ENCODE data around the gene TCEAL5. TPM values are rescaled to one million over a fixed set of nuclear protein-coding genes. Genes with fewer than 3 reads are reported as not detected.
"Not testable (repeated sequence)": the region's sequence is repeated elsewhere in the genome, so short reads cannot be mapped to it uniquely, and the experiment has no call there.

TCEAL5 gene
- not detected in 2 replicates for total RNA-seq (2014; rRNA removed; shearing (Covaris generic))

DNA sequence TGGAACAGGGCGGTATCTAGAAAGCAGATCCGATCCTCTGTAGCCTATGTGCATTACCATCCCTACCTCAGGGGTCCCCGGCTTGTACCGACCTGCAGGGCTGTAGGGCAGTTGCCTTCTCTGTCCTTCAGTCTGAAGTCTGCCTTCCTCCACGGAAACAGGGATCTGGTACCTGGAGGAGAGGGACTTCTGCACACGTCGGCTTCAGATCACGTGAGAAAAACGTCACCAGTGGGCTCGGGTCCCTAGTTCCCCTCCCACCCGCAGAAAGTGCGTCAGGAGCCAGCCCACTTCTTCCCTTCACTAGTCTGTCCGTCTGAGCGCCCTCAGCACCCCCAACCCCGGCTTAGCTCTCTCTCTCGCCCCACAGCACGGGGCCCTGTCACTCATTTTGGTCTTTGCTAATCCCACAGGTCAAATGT is at the start of gene TCEAL5:
TCEAL5 (minus strand) TSS at position 170 of the 422 bp plus-strand sequence. CDS start 2,187 bp downstream, outside the sequence.
- Histone ChIP-seq H3K4me3 (no peak within 1 kb of the TSS), H3K9me3 (replicated peaks) (no peaks in the 10 kb centered on the region), H3K36me3 (no peaks in the 10 kb centered on the region), H3K4me1 (no peaks in the 10 kb centered on the region), H3K27me3 (no peaks in the 10 kb centered on the region), H3K27ac (no peak within 1 kb of the TSS)
- no peak for DNase-seq

DNA sequence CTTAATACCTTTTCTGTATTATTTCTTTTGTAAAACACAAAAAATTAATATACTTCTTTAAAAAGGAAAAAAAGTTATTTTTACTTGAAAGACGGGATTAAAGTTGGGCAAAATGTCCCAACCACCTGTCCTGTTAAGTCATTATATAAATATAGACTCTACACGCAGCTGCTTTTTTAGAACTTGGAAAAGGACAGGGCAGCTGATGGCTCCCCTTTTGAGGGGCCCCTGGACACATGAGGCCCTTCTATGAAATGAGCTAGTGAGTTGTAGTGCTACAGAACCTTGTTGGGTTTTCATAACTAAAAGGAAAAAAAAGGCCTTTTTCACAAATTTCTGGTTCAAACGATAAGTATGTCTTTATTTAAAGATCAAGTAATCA is 34.8 kb upstream of the TCEAL5 start:
- DNase-seq, result peak; percentile 43 to 61
- peak overlapping the region; percentile 33 for H3K4me3 ChIP-seq
- peaks cover 9% of the 10 kb centered on the region; the same call in 1 of the 2 replicates for H3K4me1 ChIP-seq
- H3K9me3 ChIP-seq (replicated peaks), result no peaks in the 10 kb centered on the region
- no peaks in the 10 kb centered on the region for H3K27me3 ChIP-seq
- no peaks in the 10 kb centered on the region for H3K36me3 ChIP-seq
- H3K27ac ChIP-seq, result peak overlapping the region; percentile 52

DNA sequence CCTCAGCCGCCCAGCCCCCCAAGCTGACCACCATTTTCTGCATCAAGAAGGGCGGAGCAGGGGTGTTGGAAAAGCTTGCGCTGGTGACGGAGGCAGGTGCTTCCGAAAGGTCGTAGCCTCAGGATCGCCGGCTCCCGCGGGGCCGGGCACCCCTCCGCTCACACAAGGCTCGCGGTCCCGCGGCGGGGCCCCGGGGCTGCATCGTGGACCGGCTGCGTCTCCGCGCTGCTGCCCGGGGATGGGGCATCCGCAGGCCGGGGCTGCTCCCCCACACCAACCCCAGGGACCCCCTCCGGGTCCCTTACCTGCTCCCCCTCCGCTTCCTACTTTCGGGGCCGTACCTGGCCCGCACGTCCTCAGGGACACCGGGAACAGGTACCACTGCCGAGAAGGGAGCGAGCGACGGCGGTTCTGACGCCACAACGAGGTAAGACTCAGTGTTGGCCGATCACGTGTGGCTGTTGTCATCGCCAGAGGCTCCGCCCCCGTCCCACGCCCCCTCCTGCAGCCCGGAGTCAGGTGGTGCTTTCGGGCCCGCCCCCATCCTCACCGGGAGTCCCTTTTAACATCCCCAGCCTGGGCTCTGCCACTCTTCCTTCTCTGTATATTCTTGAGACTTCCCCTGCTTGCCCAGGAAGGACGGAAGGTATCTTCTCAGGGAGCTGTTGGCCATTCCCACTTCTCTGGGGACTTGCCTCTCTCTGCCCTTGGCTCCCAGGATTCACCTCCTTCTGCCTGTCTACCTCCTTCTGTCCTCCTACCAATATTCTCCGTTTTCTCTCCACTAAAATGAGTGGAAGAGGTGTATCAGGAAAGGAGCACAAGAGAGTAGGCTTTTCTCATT is 34.2 kb upstream of the TCEAL5 start, which contains the start of gene BEX2:
BEX2 (minus strand) TSS at position 436 of the 844 bp plus-strand sequence. CDS start 1,014 bp downstream, outside the sequence.
- peak within 1 kb of the TSS; percentile 52 for H3K27ac ChIP-seq
- H3K9me3 ChIP-seq (replicated peaks), result no peaks in the 10 kb centered on the region
- peak in 1 of 2 experiments; percentile 17 for DNase-seq
- peak within 1 kb of the TSS; percentile 33 for H3K4me3 ChIP-seq
- peaks cover 9% of the 10 kb centered on the region; the same call in 1 of the 2 replicates for H3K4me1 ChIP-seq
- no peaks in the 10 kb centered on the region for H3K36me3 ChIP-seq
- no peaks in the 10 kb centered on the region for H3K27me3 ChIP-seq

DNA sequence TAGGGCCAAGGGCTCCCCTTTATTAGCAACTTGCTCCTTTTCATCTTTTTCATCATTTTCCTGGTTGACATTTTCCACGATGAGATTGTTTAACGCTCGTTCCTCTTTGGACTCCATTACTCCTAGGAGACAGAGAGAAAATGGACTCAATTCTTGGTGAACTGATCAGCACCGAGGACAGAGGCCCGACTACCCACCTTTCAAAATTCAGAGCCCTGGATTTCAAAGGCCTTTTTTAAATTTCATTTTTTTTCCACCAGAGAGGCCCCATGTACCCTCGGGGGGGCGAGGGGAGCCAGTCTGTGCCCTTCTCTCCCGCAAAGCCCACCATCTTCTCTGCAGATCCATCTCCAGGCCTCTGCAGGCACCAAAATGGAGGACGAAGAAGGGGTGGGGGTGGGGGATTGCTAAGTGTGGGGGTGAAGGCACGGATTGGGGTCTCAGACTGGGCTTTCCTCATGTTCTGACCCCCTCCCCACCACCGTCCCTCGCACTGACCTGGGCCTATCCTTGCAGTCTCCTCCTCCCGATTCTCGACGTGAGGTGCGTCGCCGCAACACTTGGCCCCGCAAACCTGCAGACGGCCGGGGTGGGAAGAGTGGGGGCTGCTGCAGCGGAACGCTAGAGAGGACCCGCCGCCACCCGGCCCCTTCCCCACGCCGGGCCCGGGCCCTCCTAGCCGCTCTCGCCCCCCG is 33.5 kb upstream of the TCEAL5 start:
- Histone ChIP-seq H3K27me3 (no peaks in the 10 kb centered on the region), H3K27ac (no peak overlapping the region), H3K9me3 (replicated peaks) (no peaks in the 10 kb centered on the region), H3K4me1 (peaks cover 9% of the 10 kb centered on the region; the same call in 1 of the 2 replicates), H3K4me3 (no peak overlapping the region), H3K36me3 (no peaks in the 10 kb centered on the region)
- no peak for DNase-seq

- not testable (repeated sequence) for H3K27me3 ChIP-seq; DNase-seq; H3K4me1 ChIP-seq; H3K27ac ChIP-seq; H3K36me3 ChIP-seq; H3K4me3 ChIP-seq; H3K9me3 ChIP-seq (replicated peaks)
Observed at GRCh38 chrX:103305666-103306065, 29.1 kb upstream of the TCEAL5 start.

GRCh38 chrX:103304705-103305104 is 28.2 kb upstream of the TCEAL5 start:
- no peak for DNase-seq
- Histone ChIP-seq H3K27me3 (no peaks in the 10 kb centered on the region), H3K4me1 (no peaks in the 10 kb centered on the region), H3K36me3 (no peaks in the 10 kb centered on the region), H3K9me3 (replicated peaks) (no peaks in the 10 kb centered on the region), H3K4me3 (no peak overlapping the region), H3K27ac (no peak overlapping the region)

DNA sequence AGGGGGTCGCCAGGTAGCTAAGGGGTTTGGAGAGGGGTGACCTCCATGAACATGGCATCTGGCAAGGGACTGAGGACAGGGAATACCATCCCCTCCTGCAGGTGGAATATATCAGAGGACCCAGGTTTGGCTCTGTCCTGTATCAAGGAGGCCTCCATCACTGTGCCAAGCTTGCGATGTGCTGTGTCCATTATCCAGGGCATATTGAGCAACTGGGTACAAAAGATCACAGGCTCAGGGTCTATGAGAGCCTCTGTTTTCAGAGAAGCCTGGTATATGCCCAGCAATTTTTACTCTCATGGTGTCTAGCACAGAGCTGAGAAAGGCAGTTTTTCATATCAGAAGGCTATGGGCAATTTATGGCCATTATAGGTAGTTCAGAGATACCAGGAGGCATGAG is 16.6 kb upstream of the TCEAL5 start:
- no peak for DNase-seq
- H3K4me3 ChIP-seq, result no peak overlapping the region
- no peaks in the 10 kb centered on the region for H3K4me1 ChIP-seq
- no peaks in the 10 kb centered on the region for H3K9me3 ChIP-seq (replicated peaks)
- no peak overlapping the region for H3K27ac ChIP-seq
- no peaks in the 10 kb centered on the region for H3K27me3 ChIP-seq
- no peaks in the 10 kb centered on the region for H3K36me3 ChIP-seq

DNA sequence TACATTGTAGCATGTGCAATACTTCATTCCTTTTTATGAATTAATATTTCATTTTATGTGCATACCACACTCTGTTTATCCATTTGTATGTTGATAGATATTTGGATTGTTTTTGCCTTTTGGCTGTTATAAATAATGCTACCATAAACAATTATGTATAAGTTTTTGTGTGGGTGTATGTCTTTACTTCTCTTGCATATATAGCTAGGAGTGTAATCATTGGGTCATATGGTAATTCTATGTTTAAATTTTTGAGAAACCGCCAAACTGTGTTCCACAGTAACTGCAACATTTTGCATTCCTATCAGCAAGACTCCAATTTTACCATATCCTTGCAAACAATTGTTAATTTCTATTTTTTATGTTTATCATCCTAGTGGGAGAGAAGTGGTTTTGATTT is 3.1 kb upstream of the TCEAL5 start:
- Histone ChIP-seq H3K27me3 (no peaks in the 10 kb centered on the region), H3K36me3 (no peaks in the 10 kb centered on the region), H3K9me3 (replicated peaks) (no peaks in the 10 kb centered on the region), H3K4me3 (no peak overlapping the region), H3K27ac (no peak overlapping the region), H3K4me1 (no peaks in the 10 kb centered on the region)
- DNase-seq, result no peak

- no peak for DNase-seq
- Histone ChIP-seq H3K4me3 (no peak overlapping the region), H3K27ac (no peak overlapping the region), H3K9me3 (replicated peaks) (no peaks in the 10 kb centered on the region), H3K36me3 (no peaks in the 10 kb centered on the region), H3K27me3 (no peaks in the 10 kb centered on the region), H3K4me1 (no peaks in the 10 kb centered on the region)
Observed at GRCh38 chrX:103275947-103276567, 493 bp downstream of the TCEAL5 start.

DNA sequence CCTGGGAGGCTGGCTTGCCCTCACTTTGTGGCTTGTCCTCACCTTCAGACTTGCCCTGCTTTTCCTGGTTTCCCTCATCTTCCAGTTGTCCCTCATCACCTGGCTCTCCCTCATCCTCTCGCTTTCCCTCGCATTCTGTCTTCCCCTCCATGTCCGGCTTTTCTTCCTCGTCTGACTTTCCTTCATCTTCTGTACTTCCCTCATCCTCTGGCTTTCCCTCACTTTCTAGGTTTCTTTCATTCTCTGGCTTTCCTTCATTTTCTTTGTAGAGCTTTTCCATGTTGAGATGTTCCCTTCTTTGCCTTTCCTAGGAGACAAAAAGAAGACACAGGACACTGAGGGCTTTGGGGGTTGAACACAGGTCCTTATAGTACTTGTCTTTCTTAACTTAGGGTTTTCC is 2.3 kb downstream of the TCEAL5 start:
- Histone ChIP-seq H3K27me3 (no peaks in the 10 kb centered on the region), H3K27ac (no peak overlapping the region), H3K4me3 (no peak overlapping the region), H3K36me3 (no peaks in the 10 kb centered on the region), H3K9me3 (replicated peaks) (no peaks in the 10 kb centered on the region), H3K4me1 (no peaks in the 10 kb centered on the region)
- DNase-seq, result no peak

- no peak for DNase-seq
- H3K4me1 ChIP-seq, result no peaks in the 10 kb centered on the region
- H3K9me3 ChIP-seq (replicated peaks), result no peaks in the 10 kb centered on the region
- H3K27ac ChIP-seq, result no peak overlapping the region
- no peaks in the 10 kb centered on the region for H3K27me3 ChIP-seq
- H3K36me3 ChIP-seq, result peaks cover 3% of the 10 kb centered on the region
- no peak overlapping the region for H3K4me3 ChIP-seq
Observed at GRCh38 chrX:103258275-103258674, 18.3 kb downstream of the TCEAL5 start.

- no peaks in the 10 kb centered on the region for H3K4me1 ChIP-seq
- no peaks in the 10 kb centered on the region for H3K9me3 ChIP-seq (replicated peaks)
- no peak for DNase-seq
- H3K27me3 ChIP-seq, result no peaks in the 10 kb centered on the region
- no peak overlapping the region for H3K4me3 ChIP-seq
- H3K36me3 ChIP-seq, result peaks cover 6% of the 10 kb centered on the region
- no peak overlapping the region for H3K27ac ChIP-seq
Observed at GRCh38 chrX:103256651-103257050, 19.9 kb downstream of the TCEAL5 start.

- DNase-seq, result peak; percentile 83 to 88
- H3K9me3 ChIP-seq (replicated peaks), result no peaks in the 10 kb centered on the region
- peaks cover 6% of the 10 kb centered on the region for H3K36me3 ChIP-seq
- H3K4me3 ChIP-seq, result peak within 1 kb of the TSS; percentile 82
- no peaks in the 10 kb centered on the region for H3K4me1 ChIP-seq
- H3K27ac ChIP-seq, result peak within 1 kb of the TSS; percentile 87
- no peaks in the 10 kb centered on the region for H3K27me3 ChIP-seq
Observed at GRCh38 chrX:103254921-103255493, 21.5 kb downstream of the TCEAL5 start, which contains the start of gene TCEAL8. Gene TCEAL8 (minus strand): TSS chrX:103255155. CDS start chrX:103253979, 1,176 bp downstream.

DNA sequence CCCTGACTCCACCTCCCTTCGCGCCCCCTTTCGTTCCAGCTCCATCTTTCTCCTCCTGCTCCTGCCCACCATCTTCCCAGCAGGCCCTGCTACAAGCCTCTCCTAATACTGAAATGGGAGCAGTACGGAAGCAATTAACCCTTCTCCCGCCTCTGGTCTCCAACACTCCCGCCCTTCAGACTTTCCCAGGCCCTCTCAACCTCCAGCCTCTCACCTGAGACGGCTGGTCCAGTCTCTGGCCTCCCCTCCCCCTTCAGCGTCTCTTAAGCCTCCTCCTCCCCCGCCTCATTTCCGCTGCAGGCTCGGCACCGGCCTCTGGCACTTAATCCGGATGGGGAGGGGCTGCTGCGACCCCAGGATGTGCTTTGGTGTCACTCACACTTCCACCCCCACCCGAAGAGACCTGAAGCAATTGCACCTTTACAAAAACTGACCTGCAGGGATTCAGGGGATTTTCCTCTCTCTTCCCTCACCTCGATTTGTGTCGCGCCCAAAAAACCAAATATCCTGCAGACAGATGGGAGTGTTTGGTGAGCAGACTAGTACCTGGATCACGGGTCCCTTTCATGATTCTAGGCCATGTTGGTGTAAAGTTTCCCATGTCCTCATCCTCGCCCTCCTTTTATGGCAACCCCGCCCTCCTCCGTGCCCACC is 22.3 kb downstream of the TCEAL5 start:
- DNase-seq, result peak; percentile 29 to 51
- H3K27me3 ChIP-seq, result no peaks in the 10 kb centered on the region
- no peaks in the 10 kb centered on the region for H3K9me3 ChIP-seq (replicated peaks)
- peaks cover 6% of the 10 kb centered on the region for H3K36me3 ChIP-seq
- H3K4me3 ChIP-seq, result peak overlapping the region; percentile 82
- peak overlapping the region; percentile 87 for H3K27ac ChIP-seq
- no peaks in the 10 kb centered on the region for H3K4me1 ChIP-seq
